ENCODE data around the gene TM9SF3. TPM values are rescaled to one million over a fixed set of nuclear protein-coding genes. Genes with fewer than 3 reads are reported as not detected.

TM9SF3 gene
- total RNA-seq, 1 experiment from 2014 or later = 79.3 TPM

GRCh38 chr10:96556003-96556402, 30.8 kb downstream of the TM9SF3 start:
- TF ChIP-seq RAD21 (IDR thresholded peaks at IDR 0.05; ENCODE audit: low read depth) = peak; percentile 47
- no peak for TF ChIP-seq EZH2 (IDR thresholded peaks at IDR 0.05)
- peak; percentile 40 to 56 (median 41); a peak in 5 of 6 replicates for TF ChIP-seq CTCF (IDR thresholded peaks at IDR 0.05 in 2 of 3, conservative IDR thresholded peaks at IDR 0.05 in 1 of 3; ENCODE audit: borderline replicate concordance in 1 of 3, insufficient read depth in 1 of 3, low read depth in 2 of 3, low read length in 2 of 3)
- no peak overlapping the region for H3K9ac ChIP-seq (ENCODE audit: low read length)
- H3K79me2 ChIP-seq (ENCODE audit: insufficient read depth, low read length) = peaks cover 39% of the 10 kb centered on the region
- intact Hi-C loops (cut with micrococcal nuclease) = loop anchor here (1.0 to 2.0 kb wide), 2 partner anchors 65 to 159 kb away; no protein-coding TSS in a partner anchor
- no peaks in the 10 kb centered on the region for H3K9me3 ChIP-seq (ENCODE audit: control insufficient read depth in 1 of 2, insufficient read depth in 1 of 2, low read depth in 1 of 2, low read length in 2 of 2)
- peak; percentile 60 for ATAC-seq
- H3K9me2 ChIP-seq (ENCODE audit: insufficient read depth) = no peaks in the 10 kb centered on the region
- H3K27ac ChIP-seq (ENCODE audit: low read depth, low read length) = no peak overlapping the region
- H3K4me3 ChIP-seq (replicated peaks in 1 of 2; ENCODE audit: low read depth in 1 of 2, low read length in 2 of 2) = no peak overlapping the region
- no peaks in the 10 kb centered on the region for H3K27me3 ChIP-seq (ENCODE audit: insufficient read depth, low read length)
- DNase-seq (ENCODE audit: low read depth, low spot score) = no peak
- ChIA-PET CTCF (interaction anchor here (0.5 to 1.5 kb wide), 5 partner anchors 42 to 181 kb away, joined by 3 to 5 read pairs (median 4); partner anchors contain the start of gene TLL2), RAD21 (ENCODE audit: low non-redundant PET in 1 of 2, low total read pairs in 2 of 2, uncharacterized antibody in 2 of 2, unreplicated experiment in 2 of 2) (no interaction called here), POLR2A (no interaction called here)
- H4K20me1 ChIP-seq (ENCODE audit: insufficient read depth) = peaks cover 4% of the 10 kb centered on the region
- BruUV-seq (replicated peaks) = no TSS peak
- peaks cover 20 to 21% of the 10 kb centered on the region in 2 experiments; a peak in 2 of 4 replicates for H3K36me3 ChIP-seq (ENCODE audit: control insufficient read depth in 1 of 2, insufficient read depth in 2 of 2, low read length in 2 of 2)
- no peak overlapping the region for H3K4me2 ChIP-seq (ENCODE audit: low read length)
- no peaks in the 10 kb centered on the region for H3K4me1 ChIP-seq (ENCODE audit: control insufficient read depth in 1 of 2, insufficient read depth in 2 of 2, low read length in 2 of 2)
- no peak overlapping the region for H2AFZ ChIP-seq (ENCODE audit: low read depth, low read length, poor library complexity, severe bottlenecking)

GRCh38 chr10:96555330-96555729, 31.5 kb downstream of the TM9SF3 start:
- H3K9me3 ChIP-seq (ENCODE audit: control insufficient read depth in 1 of 2, insufficient read depth in 1 of 2, low read depth in 1 of 2, low read length in 2 of 2) = no peaks in the 10 kb centered on the region
- H3K27me3 ChIP-seq (ENCODE audit: insufficient read depth, low read length) = no peaks in the 10 kb centered on the region
- H3K4me1 ChIP-seq (ENCODE audit: control insufficient read depth in 1 of 2, insufficient read depth in 2 of 2, low read length in 2 of 2) = no peaks in the 10 kb centered on the region
- no peak for DNase-seq (ENCODE audit: low read depth, low spot score)
- peaks cover 4% of the 10 kb centered on the region for H4K20me1 ChIP-seq (ENCODE audit: insufficient read depth)
- H3K4me2 ChIP-seq (ENCODE audit: low read length) = no peak overlapping the region
- no peak overlapping the region for H3K27ac ChIP-seq (ENCODE audit: low read depth, low read length)
- H3K9ac ChIP-seq (ENCODE audit: low read length) = no peak overlapping the region
- ChIA-PET RAD21 (ENCODE audit: low non-redundant PET in 1 of 2, low total read pairs in 2 of 2, uncharacterized antibody in 2 of 2, unreplicated experiment in 2 of 2) (no interaction called here), CTCF (interaction anchor here (1.1 to 1.2 kb wide), 2 partner anchors 42 to 64 kb away, joined by 5 read pairs; partner anchors contain the start of gene TLL2), POLR2A (no interaction called here)
- intact Hi-C loops (cut with micrococcal nuclease) = no loop called here
- no peak overlapping the region for H3K4me3 ChIP-seq (replicated peaks in 1 of 2; ENCODE audit: low read depth in 1 of 2, low read length in 2 of 2)
- peaks cover 42% of the 10 kb centered on the region for H3K79me2 ChIP-seq (ENCODE audit: insufficient read depth, low read length)
- BruUV-seq (replicated peaks) = no TSS peak
- no peak overlapping the region for H2AFZ ChIP-seq (ENCODE audit: low read depth, low read length, poor library complexity, severe bottlenecking)
- peaks cover 20 to 21% of the 10 kb centered on the region in 2 experiments; a peak in 2 of 4 replicates for H3K36me3 ChIP-seq (ENCODE audit: control insufficient read depth in 1 of 2, insufficient read depth in 2 of 2, low read length in 2 of 2)
- ATAC-seq = no peak
- no peaks in the 10 kb centered on the region for H3K9me2 ChIP-seq (ENCODE audit: insufficient read depth)
- TF ChIP-seq SP1 (IDR thresholded peaks at IDR 0.05; ENCODE audit: low read depth) (no peak), EZH2phosphoT487 (IDR thresholded peaks at IDR 0.05; ENCODE audit: borderline replicate concordance) (no peak), POLR2A (IDR thresholded peaks at IDR 0.05; ENCODE audit: borderline replicate concordance, extremely low read depth, insufficient read depth, insufficient read length) (no peak), ZNF274 (IDR thresholded peaks at IDR 0.05; ENCODE audit: low read depth, low read length) (no peak), EZH2 (IDR thresholded peaks at IDR 0.05) (no peak), MAX (IDR thresholded peaks at IDR 0.05) (no peak), ZFX (IDR thresholded peaks at IDR 0.05) (no peak), ZBTB33 (IDR thresholded peaks at IDR 0.05; ENCODE audit: extremely low read depth, insufficient replicate concordance, low read length) (no peak), RAD21 (IDR thresholded peaks at IDR 0.05; ENCODE audit: low read depth) (no peak), SRF (IDR thresholded peaks at IDR 0.05; ENCODE audit: low read depth) (no peak), TCF7L2 (IDR thresholded peaks at IDR 0.05; ENCODE audit: borderline replicate concordance, extremely low read depth, insufficient read depth, insufficient read length) (no peak), EGR1 (IDR thresholded peaks at IDR 0.05; ENCODE audit: low read depth) (no peak), ELF1 (IDR thresholded peaks at IDR 0.05; ENCODE audit: borderline replicate concordance, low read depth) (no peak)

All from HCT116 (cell line).